HG02571 (cell line): ENCODE measurements around the gene TECTB.

Source experiments
- ATAC-seq: cut with Tn5 transposase; IDR thresholded peaks from one replicate; pipeline ENCODE4 v1.9.1; 2021; ENCODE audit warnings: mild to moderate bottlenecking, moderate library complexity; ENCODE audit not compliant: unreplicated experiment

TECTB gene

GRCh38 chr10:112271982-112272381 lies 11.2 kb upstream of the TECTB start:
- no peak for ATAC-seq

GRCh38 chr10:112274831-112275230 lies 8.4 kb upstream of the TECTB start:
- ATAC-seq: no peak

GRCh38 chr10:112275512-112276245 lies 7.5 kb upstream of the TECTB start:
- ATAC-seq: no peak

GRCh38 chr10:112278871-112279270 lies 4.3 kb upstream of the TECTB start:
- ATAC-seq: no peak

GRCh38 chr10:112279433-112279832 lies 3.8 kb upstream of the TECTB start:
- no peak for ATAC-seq

- no peak for ATAC-seq
Observed at GRCh38 chr10:112280205-112280921, 2.8 kb upstream of the TECTB start.

- ATAC-seq: no peak
Observed at GRCh38 chr10:112282086-112282485, 1.1 kb upstream of the TECTB start.

GRCh38 chr10:112286837-112287818 lies 3.9 kb downstream of the TECTB start:
- no peak for ATAC-seq

GRCh38 chr10:112287844-112288243 lies 4.6 kb downstream of the TECTB start:
- ATAC-seq: no peak

GRCh38 chr10:112288486-112288885 lies 5.3 kb downstream of the TECTB start:
- ATAC-seq: no peak

GRCh38 chr10:112289373-112290053 lies 6.3 kb downstream of the TECTB start:
- ATAC-seq: no peak

GRCh38 chr10:112290054-112290373 lies 6.8 kb downstream of the TECTB start:
- ATAC-seq: no peak

- ATAC-seq: no peak
Observed at GRCh38 chr10:112294169-112294568, 11.0 kb downstream of the TECTB start.

GRCh38 chr10:112295853-112296830 lies 12.9 kb downstream of the TECTB start:
- no peak for ATAC-seq

- no peak for ATAC-seq
Observed at GRCh38 chr10:112296908-112297331, 13.7 kb downstream of the TECTB start.

- ATAC-seq: no peak
Observed at GRCh38 chr10:112298581-112298980, 15.4 kb downstream of the TECTB start.

- no peak for ATAC-seq
Observed at GRCh38 chr10:112299456-112299855, 16.3 kb downstream of the TECTB start.

- no peak for ATAC-seq
Observed at GRCh38 chr10:112302335-112302734, 19.1 kb downstream of the TECTB start.

- no peak for ATAC-seq
Observed at GRCh38 chr10:112303528-112303927, 20.3 kb downstream of the TECTB start.
